ENCODE results near the gene SOCS3.

Gene SOCS3

GRCh38 chr17:78307887-78308638, 51.8 kb downstream of the SOCS3 start:
- no peak for DNase-seq (ENCODE audit: low spot score)

GRCh38 chr17:78306913-78307312, 53.0 kb downstream of the SOCS3 start:
- no peak for DNase-seq (ENCODE audit: low spot score)
